Posterior cingulate gyrus (tissue), 11 donors: ENCODE measurements around the gene OSER1.

ENCODE experiments used
- DNase-seq, 10 donors: peaks; one replicate each; pipeline versions ENCODE4 v3.0.0 to v3.0.0-alpha.2; 2020 to 2021; ENCODE audit warnings: mixed read lengths in 3 of 10
- intact Hi-C: fragments of 100-400 bp; cut with DNase I; formaldehyde crosslinking; loops from one replicate; pipeline ENCODE4 v1.15.1; 2023

OSER1 gene

GRCh38 chr20:44182863-44183262, 27.7 kb downstream of the OSER1 start:
- intact Hi-C loops: no loop called here
- DNase-seq: no peak

GRCh38 chr20:44182135-44182765, 28.3 kb downstream of the OSER1 start:
- no peak for DNase-seq
- intact Hi-C loops: no loop called here

- DNase-seq: no peak
- intact Hi-C loops: no loop called here
Observed at GRCh38 chr20:44181611-44182010, 29.0 kb downstream of the OSER1 start.

- no peak for DNase-seq
- intact Hi-C loops: no loop called here
Observed at GRCh38 chr20:44180814-44181213, 29.8 kb downstream of the OSER1 start.

GRCh38 chr20:44176833-44177534, 33.6 kb downstream of the OSER1 start:
- DNase-seq: no peak
- intact Hi-C loops: no loop called here

- intact Hi-C loops: no loop called here
Observed at GRCh38 chr20:44174996-44175765, 35.4 kb downstream of the OSER1 start.

GRCh38 chr20:44173846-44174245, 36.7 kb downstream of the OSER1 start:
- intact Hi-C loops: no loop called here

More at GRCh38 chr20:44174996-44175765, 35.4 kb downstream of the OSER1 start:
- no peak for DNase-seq

GRCh38 chr20:44173116-44173515, 37.5 kb downstream of the OSER1 start:
- no peak for DNase-seq
- intact Hi-C loops: no loop called here

More at GRCh38 chr20:44173846-44174245, 36.7 kb downstream of the OSER1 start:
- no peak for DNase-seq

GRCh38 chr20:44172572-44172950, 38.0 kb downstream of the OSER1 start:
- DNase-seq: no peak
- intact Hi-C loops: no loop called here

- intact Hi-C loops: no loop called here
- no peak for DNase-seq
Observed at GRCh38 chr20:44171775-44172571, 38.6 kb downstream of the OSER1 start.

GRCh38 chr20:44170816-44171410, 39.7 kb downstream of the OSER1 start:
- intact Hi-C loops: no loop called here
- DNase-seq: no peak

GRCh38 chr20:44167736-44168135, 42.8 kb downstream of the OSER1 start:
- DNase-seq: no peak
- intact Hi-C loops: no loop called here

- no peak for DNase-seq
- intact Hi-C loops: no loop called here
Observed at GRCh38 chr20:44166477-44166876, 44.1 kb downstream of the OSER1 start.

- intact Hi-C loops: no loop called here
Observed at GRCh38 chr20:44166008-44166407, 44.6 kb downstream of the OSER1 start.

GRCh38 chr20:44160133-44160532, 50.4 kb downstream of the OSER1 start:
- DNase-seq: no peak
- intact Hi-C loops: no loop called here

More at GRCh38 chr20:44166008-44166407, 44.6 kb downstream of the OSER1 start:
- DNase-seq: no peak

- peak in 1 of 10 donors; percentile 80 for DNase-seq
- intact Hi-C loops: no loop called here
Observed at GRCh38 chr20:44159711-44160110, 50.9 kb downstream of the OSER1 start.

- intact Hi-C loops: no loop called here
- no peak for DNase-seq
Observed at GRCh38 chr20:44159125-44159524, 51.4 kb downstream of the OSER1 start.

- intact Hi-C loops: no loop called here
- DNase-seq: no peak
Observed at GRCh38 chr20:44157061-44157460, 53.5 kb downstream of the OSER1 start.

GRCh38 chr20:44154521-44155001, 56.0 kb downstream of the OSER1 start:
- intact Hi-C loops: no loop called here

GRCh38 chr20:44153636-44154043, 56.9 kb downstream of the OSER1 start:
- no peak for DNase-seq
- intact Hi-C loops: no loop called here

More at GRCh38 chr20:44154521-44155001, 56.0 kb downstream of the OSER1 start:
- DNase-seq: no peak
